HFFc6 (cell line): ENCODE measurements around the gene GLI3. TPM values are rescaled to one million over a fixed set of nuclear protein-coding genes. Genes with fewer than 3 reads are reported as not detected.

Experiments
- DNase-seq: peaks from one replicate; pipeline ENCODE4 v3.0.0-alpha.2; 2018
- H3K27ac Mint-ChIP-seq: 2 replicates; pipeline ENCODE4 v1.8.0; 2020; ENCODE audit warnings: mild to moderate bottlenecking, mixed read lengths
- H3K27me3 Mint-ChIP-seq: 2 replicates; pipeline ENCODE4 v1.8.0; 2021; ENCODE audit warnings: mild to moderate bottlenecking, moderate library complexity, mixed read lengths; ENCODE audit not compliant: insufficient read depth
- H3K36me3 Mint-ChIP-seq: 2 replicates; pipeline ENCODE4 v1.8.0; 2021; ENCODE audit warnings: low read depth, mixed read lengths
- H3K4me1 Mint-ChIP-seq: 2 replicates; pipeline ENCODE4 v1.8.0; 2020; ENCODE audit warnings: low read depth, mixed read lengths
- H3K4me3 Mint-ChIP-seq: 2 replicates; pipeline ENCODE4 v1.8.0; 2020; ENCODE audit warnings: mild to moderate bottlenecking, moderate library complexity, mixed read lengths
- H3K9me3 Mint-ChIP-seq: 2 replicates; pipeline ENCODE4 v1.8.0; 2020; ENCODE audit warnings: mild to moderate bottlenecking, mixed read lengths
- total RNA-seq, 6 experiments: library from RNA; stranded (reverse); fragmentation: NEBNext Ultra II Directional; extraction: Animal tissue kit (Norgen Biotek cat#: 25700); gene quantifications; 2 replicates in 1 of 6; 3 replicates in 5 of 6; pipeline ENCODE4 v1.2.3, GENCODE V29; 2021
- TF ChIP-seq, protein P1 (sequence below): fragments of 200-600 bp; sonication (generic); IDR thresholded peaks from 2 replicates; pipeline ENCODE4 v1.5.0; 2021; ENCODE audit warnings: antibody characterized with exemption, mild to moderate bottlenecking

GLI3 gene
- total RNA-seq, 6 experiments from 2014 or later: 12.5 to 23.0 (median 21.7) TPM

DNA sequence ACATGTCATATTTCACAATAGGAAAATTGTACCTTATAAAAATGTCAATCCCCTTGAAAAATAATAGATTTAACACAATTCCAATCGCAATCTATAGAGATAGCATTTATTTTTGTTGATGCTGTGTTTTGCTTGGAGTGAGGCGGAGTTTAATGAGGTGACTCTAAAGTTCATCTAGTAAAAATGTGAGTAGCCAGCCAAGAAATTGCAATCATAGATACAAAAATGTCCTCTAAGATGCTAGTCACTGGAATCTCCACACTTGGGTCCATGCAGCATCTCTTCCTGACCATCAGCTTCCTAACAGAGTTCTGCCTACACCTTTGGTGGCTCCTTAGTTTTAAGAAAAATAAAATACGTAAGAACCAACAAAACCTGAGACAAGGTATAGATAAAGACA, 44.9 kb downstream of the GLI3 start:
- 0 out of 2 replicates have a peak, but pooled peaks cover 2% of the 10 kb centered on the region for H3K36me3 Mint-ChIP-seq
- no peaks in the 10 kb centered on the region for H3K9me3 Mint-ChIP-seq
- TF ChIP-seq, protein P1, sequence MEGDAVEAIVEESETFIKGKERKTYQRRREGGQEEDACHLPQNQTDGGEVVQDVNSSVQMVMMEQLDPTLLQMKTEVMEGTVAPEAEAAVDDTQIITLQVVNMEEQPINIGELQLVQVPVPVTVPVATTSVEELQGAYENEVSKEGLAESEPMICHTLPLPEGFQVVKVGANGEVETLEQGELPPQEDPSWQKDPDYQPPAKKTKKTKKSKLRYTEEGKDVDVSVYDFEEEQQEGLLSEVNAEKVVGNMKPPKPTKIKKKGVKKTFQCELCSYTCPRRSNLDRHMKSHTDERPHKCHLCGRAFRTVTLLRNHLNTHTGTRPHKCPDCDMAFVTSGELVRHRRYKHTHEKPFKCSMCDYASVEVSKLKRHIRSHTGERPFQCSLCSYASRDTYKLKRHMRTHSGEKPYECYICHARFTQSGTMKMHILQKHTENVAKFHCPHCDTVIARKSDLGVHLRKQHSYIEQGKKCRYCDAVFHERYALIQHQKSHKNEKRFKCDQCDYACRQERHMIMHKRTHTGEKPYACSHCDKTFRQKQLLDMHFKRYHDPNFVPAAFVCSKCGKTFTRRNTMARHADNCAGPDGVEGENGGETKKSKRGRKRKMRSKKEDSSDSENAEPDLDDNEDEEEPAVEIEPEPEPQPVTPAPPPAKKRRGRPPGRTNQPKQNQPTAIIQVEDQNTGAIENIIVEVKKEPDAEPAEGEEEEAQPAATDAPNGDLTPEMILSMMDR: no peak
- peak overlapping the region; percentile 14; the same call in 1 of the 2 replicates for H3K27ac Mint-ChIP-seq
- DNase-seq: peak; percentile 22
- no peak overlapping the region for H3K4me3 Mint-ChIP-seq
- no peaks in the 10 kb centered on the region for H3K27me3 Mint-ChIP-seq
- H3K4me1 Mint-ChIP-seq: peaks cover 64% of the 10 kb centered on the region

DNA sequence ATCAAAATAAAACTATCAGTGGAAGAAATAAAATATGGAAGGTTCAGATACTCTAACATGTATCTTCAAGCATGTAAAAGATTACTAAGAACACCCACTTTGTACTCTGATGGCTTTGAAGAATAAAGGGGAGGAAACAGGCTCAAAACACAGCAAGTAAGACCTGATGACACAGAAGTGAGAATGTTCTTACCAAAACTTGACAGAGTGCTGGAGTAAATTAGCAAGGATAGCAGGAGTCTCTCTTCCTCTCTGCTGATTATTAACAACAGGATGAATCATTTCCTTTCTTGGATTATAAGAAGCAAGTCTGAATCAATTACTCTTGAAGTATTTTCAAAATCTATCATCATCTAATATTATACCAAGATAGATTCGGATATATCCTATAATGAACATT, 47.5 kb downstream of the GLI3 start:
- Mint-ChIP-seq H3K4me3 (peak overlapping the region; percentile 9; the same call in 1 of the 2 replicates), H3K27me3 (no peaks in the 10 kb centered on the region; the same call in 1 of the 2 replicates), H3K36me3 (no peaks in the 10 kb centered on the region), H3K9me3 (no peaks in the 10 kb centered on the region), H3K27ac (peak overlapping the region; percentile 6; the same call in 1 of the 2 replicates), H3K4me1 (peaks cover 55% of the 10 kb centered on the region)
- TF ChIP-seq, protein P1: no peak
- DNase-seq: peak; percentile 6

DNA sequence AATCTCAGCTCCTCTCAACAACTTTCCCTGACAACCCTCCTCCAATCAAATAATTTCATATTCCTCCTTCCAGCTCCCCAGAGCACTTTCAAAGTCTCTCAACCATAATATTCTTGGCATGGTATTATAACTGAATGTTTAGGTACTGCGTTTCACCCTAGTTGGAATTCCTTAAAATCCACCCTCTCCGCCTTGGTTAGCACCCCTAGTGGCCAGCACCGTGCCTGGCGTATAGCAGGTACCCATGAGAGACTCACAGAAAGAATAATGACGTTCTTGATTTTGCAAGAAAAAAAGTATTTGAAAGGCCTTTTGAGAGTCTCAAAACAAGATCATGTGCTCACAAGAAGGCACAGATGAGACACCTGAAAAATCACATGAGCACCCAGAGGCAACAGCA, 50.9 kb downstream of the GLI3 start:
- H3K27me3 Mint-ChIP-seq: no peaks in the 10 kb centered on the region; the same call in none of the 2 replicates
- H3K4me3 Mint-ChIP-seq: no peak overlapping the region
- H3K9me3 Mint-ChIP-seq: no peaks in the 10 kb centered on the region
- H3K27ac Mint-ChIP-seq: no peak overlapping the region
- TF ChIP-seq, protein P1: peak; percentile 64
- no peak for DNase-seq
- H3K4me1 Mint-ChIP-seq: peaks cover 40% of the 10 kb centered on the region
- H3K36me3 Mint-ChIP-seq: no peaks in the 10 kb centered on the region

DNA sequence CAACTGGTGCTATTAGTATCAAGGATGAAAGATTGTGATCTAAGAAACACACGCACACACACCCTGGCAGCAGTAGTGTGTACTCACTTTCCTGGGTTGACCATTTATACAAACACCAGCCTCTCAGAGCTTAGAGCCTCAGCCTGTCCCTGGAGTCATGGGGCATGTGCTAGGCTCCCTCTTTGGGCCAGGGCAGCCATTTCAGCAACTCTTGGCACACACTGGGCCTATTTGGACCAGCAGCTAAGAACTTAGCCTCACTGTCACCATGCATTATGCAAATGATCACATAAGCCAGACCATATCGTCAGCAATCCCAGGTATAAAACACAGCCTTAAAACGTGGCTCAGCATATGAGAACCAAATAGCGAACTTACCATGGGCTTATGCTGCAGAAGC, 51.3 kb downstream of the GLI3 start:
- Mint-ChIP-seq H3K4me3 (no peak overlapping the region), H3K27me3 (no peaks in the 10 kb centered on the region; the same call in none of the 2 replicates), H3K4me1 (peaks cover 40% of the 10 kb centered on the region), H3K27ac (no peak overlapping the region), H3K9me3 (no peaks in the 10 kb centered on the region), H3K36me3 (no peaks in the 10 kb centered on the region)
- TF ChIP-seq, protein P1: no peak
- DNase-seq: no peak

DNA sequence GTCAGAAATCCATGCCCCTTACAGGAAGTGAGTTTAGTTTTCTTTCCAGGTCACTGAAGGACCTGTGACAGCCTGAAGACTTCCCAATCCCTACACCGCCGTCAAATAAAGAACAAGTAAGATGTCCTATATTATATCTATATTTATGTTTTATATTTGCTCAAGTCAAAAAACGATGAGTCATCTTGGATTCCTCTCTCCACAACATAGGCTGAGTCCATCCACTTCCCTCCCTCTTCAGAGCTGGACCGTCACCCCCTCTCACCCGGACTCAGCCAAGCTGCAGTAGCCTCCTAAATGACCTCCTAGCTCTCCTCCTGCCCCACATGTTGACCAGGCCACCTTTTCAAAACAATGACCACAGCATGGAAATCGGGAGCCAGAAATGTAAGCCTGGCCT, 53.5 kb downstream of the GLI3 start:
- no peak overlapping the region for H3K4me3 Mint-ChIP-seq
- H3K27ac Mint-ChIP-seq: peak overlapping the region; percentile 57; the same call in 1 of the 2 replicates
- peaks cover 19% of the 10 kb centered on the region for H3K4me1 Mint-ChIP-seq
- no peaks in the 10 kb centered on the region for H3K9me3 Mint-ChIP-seq
- no peak for DNase-seq
- H3K27me3 Mint-ChIP-seq: no peaks in the 10 kb centered on the region; the same call in none of the 2 replicates
- peaks cover 19% of the 10 kb centered on the region for H3K36me3 Mint-ChIP-seq
- TF ChIP-seq, protein P1: no peak
